OCI-LY1 (cell line): ENCODE results near the gene CLASRP.
A peak's percentile ranks its signal among the peaks of the same experiment; 100 is the strongest.

Experiments
- H2AFZ ChIP-seq: fragments of 200-600 bp; sonication (generic), shearing (Covaris generic); 2 replicates; pipeline ENCODE4 v1.6.0; 2014; ENCODE audit warnings: antibody characterized with exemption, mild to moderate bottlenecking, low read length
- H3F3A ChIP-seq: fragments of 200-600 bp; sonication (generic), shearing (Covaris generic); 2 replicates; pipeline ENCODE4 v1.6.0; 2014; ENCODE audit warnings: mild to moderate bottlenecking, antibody characterized with exemption, low read length, moderate library complexity; ENCODE audit not compliant: insufficient read depth
- H3K27ac ChIP-seq: fragments of 200-600 bp; sonication (generic); 2 replicates; pipeline ENCODE4 v1.5.1; 2014; ENCODE audit warnings: low read length, mixed run types, mild to moderate bottlenecking, low read depth; ENCODE audit not compliant: poor library complexity, severe bottlenecking
- H3K27me3 ChIP-seq: fragments of 200-600 bp; sonication (generic); 2 replicates; pipeline ENCODE4 v1.6.0; 2014; ENCODE audit warnings: antibody characterized with exemption, mild to moderate bottlenecking, low read length, moderate library complexity; ENCODE audit not compliant: insufficient read depth
- H3K36me3 ChIP-seq: fragments of 200-600 bp; sonication (generic); 2 replicates; pipeline ENCODE4 v1.6.1; 2014; ENCODE audit warnings: mild to moderate bottlenecking, antibody characterized with exemption, low read length, moderate library complexity, mixed read lengths; ENCODE audit not compliant: insufficient read depth
- H3K4me1 ChIP-seq: fragments of 200-600 bp; sonication (generic); 2 replicates; pipeline ENCODE4 v1.5.1; 2014; ENCODE audit warnings: mild to moderate bottlenecking, low read length, moderate library complexity; ENCODE audit not compliant: insufficient read depth, severe bottlenecking
- H3K4me2 ChIP-seq: fragments of 200-600 bp; sonication (generic), shearing (Covaris generic); 2 replicates; pipeline ENCODE4 v1.6.1; 2014; ENCODE audit warnings: low read length
- H3K4me3 ChIP-seq: fragments of 200-600 bp; sonication (generic); 2 replicates; pipeline ENCODE4 v1.5.1; 2014; ENCODE audit warnings: low read length, low read depth, mild to moderate bottlenecking, mixed read lengths; ENCODE audit not compliant: poor library complexity, severe bottlenecking
- H3K79me2 ChIP-seq: fragments of 200-600 bp; shearing (Covaris generic); 2 replicates; pipeline ENCODE4 v1.6.1; 2016; ENCODE audit warnings: mixed run types, low read length, mixed read lengths; ENCODE audit not compliant: insufficient read depth
- H3K9ac ChIP-seq: fragments of 200-600 bp; sonication (generic), shearing (Covaris generic); 2 replicates; pipeline ENCODE4 v1.6.1; 2014; ENCODE audit warnings: mild to moderate bottlenecking, low read length, mixed read lengths
- H3K9me2 ChIP-seq: fragments of 200-600 bp; sonication (generic), shearing (Covaris generic); 2 replicates; pipeline ENCODE4 v1.6.1; 2014; ENCODE audit warnings: low read depth, mild to moderate bottlenecking, low read length, mixed read lengths
- H3K9me3 ChIP-seq: fragments of 200-600 bp; shearing (Covaris generic); 2 replicates; pipeline ENCODE4 v1.6.1; 2014; ENCODE audit warnings: low read length, mixed read lengths
- H4K20me1 ChIP-seq: fragments of 200-600 bp; sonication (generic), shearing (Covaris generic); 2 replicates; pipeline ENCODE4 v1.6.0; 2016; ENCODE audit warnings: mild to moderate bottlenecking, low read length; ENCODE audit not compliant: insufficient read depth
- CTCF ChIP-seq: fragments of 200-600 bp; sonication (generic), shearing (Covaris generic); IDR thresholded peaks from 2 replicates; pipeline ENCODE4 v1.5.1; 2017; ENCODE audit warnings: mild to moderate bottlenecking, antibody characterized with exemption, low read length, moderate library complexity, mixed read lengths
- EZH2 ChIP-seq: fragments of 200-600 bp; sonication (generic), shearing (Covaris generic); IDR thresholded peaks from 2 replicates; pipeline ENCODE4 v1.8.0; 2017; ENCODE audit warnings: borderline replicate concordance, mixed run types, mild to moderate bottlenecking, antibody characterized with exemption, low read length, moderate library complexity, mixed read lengths

CLASRP gene

GRCh38 chr19:45095496-45096413, 56.9 kb downstream of the CLASRP start:
- Histone ChIP-seq H3K4me1 (peaks cover 59% of the 10 kb centered on the region), H3K36me3 (peaks cover 24% of the 10 kb centered on the region), H3K9me2 (no peaks in the 10 kb centered on the region), H3K79me2 (peaks cover 40% of the 10 kb centered on the region), H2AFZ (no peak overlapping the region), H3K27me3 (no peaks in the 10 kb centered on the region), H3K9me3 (no peaks in the 10 kb centered on the region), H3K4me2 (no peak overlapping the region; the same call in 1 of the 2 replicates), H3F3A (no peaks in the 10 kb centered on the region), H3K4me3 (no peak overlapping the region), H3K27ac (no peak overlapping the region), H4K20me1 (no peaks in the 10 kb centered on the region), H3K9ac (no peak overlapping the region; the same call in 1 of the 2 replicates)
- TF ChIP-seq CTCF (no peak), EZH2 (no peak)

DNA sequence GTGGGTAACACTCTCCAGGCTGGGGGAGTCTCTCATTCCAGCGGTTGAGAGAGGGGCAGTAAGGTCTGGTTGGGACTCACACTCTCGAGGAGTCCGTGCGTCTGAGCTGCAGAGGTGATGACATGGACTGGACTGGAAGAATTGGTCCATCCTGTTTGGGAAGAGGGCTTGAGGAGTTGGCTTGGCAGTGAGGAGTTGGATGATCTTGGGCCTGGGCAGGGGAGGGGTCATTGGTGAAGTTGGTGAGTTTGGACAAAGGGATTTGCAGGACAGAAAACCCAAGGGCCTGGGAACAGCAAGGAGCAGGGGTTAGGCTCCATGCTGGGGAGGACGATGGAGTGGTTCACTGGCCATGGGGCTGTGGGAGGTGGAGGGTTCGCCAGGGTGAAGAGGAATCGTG, 57.9 kb downstream of the CLASRP start:
- 0 out of 2 replicates have a peak overlapping the region, but pooled peaks have one; percentile 2 for H3K4me2 ChIP-seq
- no peaks in the 10 kb centered on the region for H3K27me3 ChIP-seq
- no peaks in the 10 kb centered on the region for H3K9me2 ChIP-seq
- H3K36me3 ChIP-seq: peaks cover 18% of the 10 kb centered on the region
- H3K27ac ChIP-seq: no peak overlapping the region
- peaks cover 62% of the 10 kb centered on the region for H3K4me1 ChIP-seq
- H4K20me1 ChIP-seq: no peaks in the 10 kb centered on the region
- no peak overlapping the region for H3K4me3 ChIP-seq
- no peak overlapping the region for H3K9ac ChIP-seq
- TF ChIP-seq EZH2: no peak
- no peak for TF ChIP-seq CTCF
- peaks cover 40% of the 10 kb centered on the region for H3K79me2 ChIP-seq
- no peaks in the 10 kb centered on the region for H3K9me3 ChIP-seq
- no peaks in the 10 kb centered on the region for H3F3A ChIP-seq
- no peak overlapping the region for H2AFZ ChIP-seq

GRCh38 chr19:45097450-45097775, 58.6 kb downstream of the CLASRP start:
- Histone ChIP-seq H4K20me1 (no peaks in the 10 kb centered on the region), H3K4me1 (peaks cover 56% of the 10 kb centered on the region), H2AFZ (no peak overlapping the region), H3K4me2 (no peak overlapping the region; the same call in 1 of the 2 replicates), H3K9me3 (no peaks in the 10 kb centered on the region), H3K27me3 (no peaks in the 10 kb centered on the region), H3K4me3 (no peak overlapping the region), H3K36me3 (peaks cover 18% of the 10 kb centered on the region), H3F3A (no peaks in the 10 kb centered on the region), H3K9ac (no peak overlapping the region; the same call in 1 of the 2 replicates), H3K27ac (no peak overlapping the region), H3K79me2 (peaks cover 40% of the 10 kb centered on the region), H3K9me2 (no peaks in the 10 kb centered on the region)
- no peak for TF ChIP-seq CTCF
- no peak for TF ChIP-seq EZH2
